HG02943 (cell line): ENCODE data around the gene PODNL1.

Source experiments
- ATAC-seq: cut with Tn5 transposase; IDR thresholded peaks from one replicate; pipeline ENCODE4 v1.9.1; 2021; ENCODE audit warnings: mild to moderate bottlenecking, low read depth, moderate library complexity; ENCODE audit not compliant: unreplicated experiment

Gene PODNL1

DNA sequence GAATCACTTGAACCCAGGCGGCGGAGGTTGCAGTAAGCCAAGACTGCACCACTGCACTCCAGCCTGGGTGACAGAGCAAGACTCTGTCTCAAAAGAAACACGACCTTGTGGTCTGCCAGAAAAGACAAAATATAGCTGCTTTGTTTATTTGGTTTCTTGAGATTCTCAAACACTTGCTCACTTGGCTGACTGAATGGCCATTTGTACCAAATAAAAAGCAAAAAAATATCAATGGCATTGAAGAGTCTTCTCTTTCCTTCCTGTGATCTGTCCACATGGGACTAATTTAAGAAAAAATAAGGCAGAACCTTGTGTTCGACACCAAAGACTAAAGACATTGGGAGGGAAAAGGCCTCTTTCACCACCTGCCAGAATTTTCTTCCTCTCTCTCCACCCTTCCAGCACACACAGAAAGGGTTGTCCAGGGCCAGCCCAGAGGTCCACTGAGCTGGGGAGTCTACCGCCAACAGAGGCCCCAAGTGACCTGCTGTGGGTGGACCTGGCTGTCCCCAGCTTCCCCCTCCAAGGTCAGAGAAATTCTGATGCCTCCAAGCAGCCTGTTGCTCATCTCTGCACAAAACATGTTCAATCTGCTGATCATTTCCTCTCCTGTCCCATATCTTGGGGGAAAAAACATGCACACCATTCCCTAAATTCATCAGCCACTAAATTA is 38.2 kb downstream of the PODNL1 start:
- ATAC-seq = no peak

DNA sequence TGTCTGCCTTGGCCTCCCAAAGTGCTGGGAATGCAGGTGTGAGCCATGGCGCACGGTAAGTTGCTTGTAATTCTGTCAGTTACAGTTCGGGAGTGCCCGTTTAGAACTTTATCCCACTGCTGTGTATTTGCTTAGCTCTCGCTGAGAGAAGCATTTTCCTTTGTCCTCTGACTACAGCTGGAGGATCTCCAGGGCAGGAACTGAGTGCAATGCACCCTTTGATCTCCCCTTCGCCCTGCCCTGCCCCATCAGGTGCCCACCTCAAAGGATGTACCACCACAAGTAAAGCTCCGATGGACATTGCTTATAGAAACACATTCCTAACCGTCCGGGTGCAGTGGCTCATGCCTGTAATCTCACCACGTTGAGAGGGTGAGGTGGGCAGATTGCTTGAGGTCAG is 38.8 kb downstream of the PODNL1 start:
- ATAC-seq = no peak

DNA sequence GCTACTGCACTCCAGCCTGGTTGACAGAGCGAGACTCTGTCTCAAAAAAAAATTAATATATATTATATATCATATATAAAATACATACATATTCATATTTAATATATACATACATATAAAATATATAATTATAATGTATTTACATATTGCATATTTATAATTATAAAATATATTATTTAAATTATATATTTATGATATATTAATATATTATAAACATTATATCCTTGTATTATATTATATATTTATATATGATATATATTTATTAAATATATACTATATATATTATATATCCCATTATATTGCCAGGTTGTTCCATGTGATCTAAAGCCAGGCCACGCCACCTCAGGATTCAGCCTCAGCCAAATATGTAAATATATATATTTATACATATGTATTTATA is 42.0 kb downstream of the PODNL1 start:
- no peak for ATAC-seq

DNA sequence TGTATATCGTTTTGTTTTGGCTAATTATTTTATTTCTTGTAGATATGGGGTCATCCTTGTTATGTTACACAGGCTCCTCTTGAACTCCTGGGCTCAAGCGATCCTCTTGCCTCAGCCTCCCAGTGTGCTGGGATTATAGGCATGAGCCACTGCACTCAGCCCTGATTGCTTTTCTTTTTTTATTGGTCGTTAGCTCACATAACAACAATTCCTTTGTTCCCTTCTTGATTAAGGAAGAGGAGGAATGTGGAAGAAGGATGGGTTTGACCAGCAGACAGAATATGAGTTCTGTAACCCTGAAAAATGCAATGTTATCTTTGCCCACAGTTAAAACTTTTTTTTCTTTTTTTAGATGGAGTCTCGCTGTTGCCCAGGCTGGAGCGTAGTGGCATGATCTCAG is 43.7 kb downstream of the PODNL1 start:
- no peak for ATAC-seq

DNA sequence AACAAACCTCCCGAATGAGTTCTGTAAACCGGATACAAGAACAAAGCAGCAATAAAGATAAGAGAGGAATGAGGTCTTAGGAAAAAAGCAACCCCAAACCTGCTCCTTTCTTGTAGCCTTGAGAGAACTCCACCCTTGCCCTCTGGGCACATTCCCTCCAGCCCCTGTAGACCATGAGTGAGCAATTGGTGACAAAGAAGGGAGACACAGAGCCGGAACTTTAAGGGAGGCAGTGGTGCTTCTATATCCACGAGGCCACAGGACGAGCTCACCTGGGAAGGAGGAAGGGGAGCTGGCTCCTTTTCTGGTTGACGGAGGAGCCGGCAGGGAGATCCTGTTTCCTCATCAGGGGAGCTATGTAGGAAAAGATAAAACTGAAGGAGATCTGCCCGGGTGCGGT is 45.3 kb downstream of the PODNL1 start:
- no peak for ATAC-seq

DNA sequence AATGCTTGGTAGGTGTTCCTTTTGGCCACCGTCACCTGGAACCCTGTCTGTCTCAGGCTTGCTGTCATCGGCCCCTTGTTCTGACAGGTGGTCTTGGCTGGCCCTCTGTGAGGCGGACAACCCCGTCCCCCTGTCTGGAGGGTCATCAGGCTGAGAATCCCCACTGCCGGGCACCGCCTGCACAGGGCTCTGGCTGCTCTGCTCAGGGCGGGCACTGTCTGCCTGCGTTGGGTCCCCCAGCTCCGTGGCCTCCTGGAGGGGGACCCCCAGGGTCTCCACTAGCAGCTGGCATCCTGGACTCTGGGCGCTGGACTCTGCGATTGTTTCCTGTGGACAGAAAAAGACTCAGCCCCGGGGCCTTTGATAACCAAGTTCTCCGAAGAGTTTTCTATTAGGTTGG is 48.1 kb downstream of the PODNL1 start:
- no peak for ATAC-seq

DNA sequence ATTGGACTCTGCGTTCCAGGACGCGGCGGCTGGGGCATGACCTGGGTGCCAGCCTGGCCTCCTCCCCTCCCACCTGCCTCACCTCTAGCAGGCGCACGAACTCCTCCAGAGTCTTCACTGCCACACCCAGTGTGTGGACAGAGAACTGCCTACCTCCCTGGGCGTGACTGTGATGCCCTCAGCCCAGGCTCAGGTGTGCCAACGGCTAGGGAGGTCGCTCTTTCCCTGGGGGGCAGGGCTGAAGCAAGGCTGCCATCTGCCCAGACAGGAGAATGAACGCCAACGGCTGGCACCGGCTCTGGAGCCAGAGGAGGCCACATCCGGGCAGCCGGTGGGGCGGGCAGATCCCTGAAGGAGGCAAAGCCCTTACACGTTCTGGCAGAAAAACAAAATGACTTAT is 49.9 kb downstream of the PODNL1 start:
- no peak for ATAC-seq

DNA sequence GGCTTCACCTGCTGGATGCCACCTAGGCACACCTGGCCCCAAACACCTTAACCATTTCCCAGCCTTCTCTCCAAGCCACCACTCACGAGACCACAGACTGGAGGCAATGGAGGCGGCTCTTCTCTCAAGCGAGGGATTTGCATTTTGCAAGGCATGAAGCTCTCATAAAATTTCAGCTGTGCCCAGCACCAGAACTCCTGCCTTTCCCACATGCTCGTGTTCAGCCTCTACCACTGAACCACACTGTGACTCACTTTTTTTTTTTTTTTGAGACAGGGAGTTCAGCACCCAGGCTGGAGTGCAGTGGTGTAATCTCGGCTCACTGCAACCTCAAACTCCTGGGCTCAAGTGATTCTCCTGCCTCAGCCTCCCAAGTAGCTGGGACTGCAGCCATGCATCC is 50.7 kb downstream of the PODNL1 start:
- ATAC-seq = no peak

DNA sequence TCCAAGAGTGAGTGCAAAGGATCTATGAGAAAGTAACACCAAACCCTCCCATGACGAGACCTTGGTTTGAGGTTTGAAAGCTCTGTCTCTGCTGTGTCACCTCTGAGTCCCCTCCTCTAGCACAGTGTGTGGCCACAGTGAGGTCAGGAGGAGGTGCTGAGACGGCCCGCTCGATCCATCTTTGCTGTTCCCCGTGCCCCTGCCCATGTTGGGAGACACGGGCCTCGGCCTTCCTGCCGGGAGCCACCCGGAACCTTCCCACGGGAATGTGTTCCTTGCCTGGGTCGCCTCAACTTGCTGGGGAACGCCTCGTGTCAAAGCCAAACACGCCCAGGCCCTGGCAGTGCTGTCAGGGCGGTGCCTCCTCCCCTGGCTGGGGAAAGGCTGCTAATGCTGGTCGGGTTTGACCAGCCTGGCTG is 51.2 kb downstream of the PODNL1 start:
- ATAC-seq = no peak

DNA sequence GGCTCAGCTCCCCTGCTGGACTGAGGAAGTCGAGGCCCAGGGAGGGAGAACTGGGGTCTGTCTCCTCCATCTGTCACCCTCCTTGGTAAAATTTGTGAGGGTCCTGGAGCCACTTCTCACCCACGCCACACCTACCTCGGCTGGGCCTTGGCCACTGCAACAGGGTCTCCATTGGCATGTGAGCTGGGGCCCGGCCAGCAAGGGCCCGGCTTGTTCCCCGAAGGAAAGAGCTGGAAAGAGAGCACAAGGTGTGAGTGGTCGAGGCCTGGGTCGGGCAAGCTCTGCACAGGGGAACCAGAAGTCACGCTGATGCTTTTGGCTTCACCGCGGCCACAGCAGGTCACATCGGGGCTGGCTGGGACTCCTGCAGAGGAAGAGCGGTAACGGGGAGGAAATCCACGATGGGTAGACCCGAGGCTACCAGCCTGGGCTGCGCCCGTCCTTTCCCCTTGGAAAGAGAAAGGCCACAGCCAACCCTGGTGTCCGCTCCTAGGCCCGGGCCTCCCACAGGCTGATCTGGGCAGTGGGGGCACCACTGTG is 52.3 kb downstream of the PODNL1 start:
- ATAC-seq = no peak

DNA sequence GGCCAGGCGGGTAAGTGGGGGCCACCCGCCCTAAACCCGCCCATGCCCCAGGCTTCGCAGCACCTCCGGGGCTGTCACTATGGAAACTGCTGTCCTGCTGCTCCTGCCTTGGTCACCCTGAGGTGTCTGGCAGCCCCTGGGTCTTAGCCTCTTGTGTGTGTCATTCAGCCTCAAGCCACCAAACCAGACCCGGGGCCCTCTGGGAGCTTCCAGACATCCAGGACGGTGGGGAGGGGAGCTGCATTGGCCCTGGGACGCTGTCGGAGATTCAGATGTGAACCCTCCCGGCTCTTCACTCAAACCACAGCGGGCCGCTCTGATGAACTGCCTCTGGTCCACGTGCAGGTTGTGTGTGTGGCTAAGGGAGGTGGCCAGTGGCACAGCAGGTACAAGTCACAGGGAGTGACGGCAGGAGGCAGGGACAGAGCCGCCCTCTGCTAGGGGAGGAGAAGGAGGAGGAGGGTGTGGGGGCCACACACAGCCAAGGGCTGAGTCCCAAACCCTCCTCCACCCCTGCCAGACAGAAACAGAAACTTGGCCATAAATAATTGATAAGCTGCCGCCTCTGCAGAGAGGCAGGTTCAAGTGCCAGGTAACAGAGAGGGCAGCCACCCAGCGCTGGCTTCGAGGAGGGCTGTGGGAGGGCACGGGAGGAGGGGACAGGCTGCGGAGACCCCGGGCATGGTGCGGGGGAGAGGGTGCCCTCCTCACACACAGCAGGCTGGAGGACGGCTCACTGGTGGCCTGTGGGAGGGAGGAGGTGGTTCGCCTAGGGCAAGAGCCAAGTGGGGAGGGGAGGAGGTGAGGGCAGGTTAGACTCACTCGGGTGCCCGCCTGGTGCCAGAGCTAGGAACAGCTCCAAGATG is 53.3 kb downstream of the PODNL1 start:
- no peak for ATAC-seq

DNA sequence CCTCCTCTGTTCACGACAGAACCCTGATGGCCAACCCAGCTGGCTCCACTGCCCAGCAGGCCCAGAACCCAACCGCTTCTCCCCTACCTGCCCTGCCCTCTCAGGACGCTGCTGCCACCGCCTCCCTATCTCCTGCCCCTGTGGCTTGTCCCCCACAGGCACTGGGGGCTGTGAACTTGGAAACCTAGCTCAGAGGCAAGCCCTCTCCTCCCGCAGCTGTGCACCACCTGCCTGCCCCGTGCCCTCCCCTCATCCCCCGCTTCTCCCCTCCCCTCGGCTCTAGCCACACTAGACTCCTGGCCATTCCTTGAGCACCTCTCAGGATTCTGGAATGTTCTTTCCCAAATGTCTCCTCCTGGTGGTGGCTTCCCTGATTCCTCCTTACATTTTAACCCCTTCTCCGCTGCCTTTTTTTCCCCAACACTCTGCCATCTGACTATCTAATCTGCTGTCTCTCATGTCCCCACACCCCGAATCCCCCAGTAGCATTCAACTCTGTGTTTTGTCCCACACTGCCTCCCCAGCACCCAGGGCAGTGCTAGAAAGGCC is 54.6 kb downstream of the PODNL1 start:
- no peak for ATAC-seq

DNA sequence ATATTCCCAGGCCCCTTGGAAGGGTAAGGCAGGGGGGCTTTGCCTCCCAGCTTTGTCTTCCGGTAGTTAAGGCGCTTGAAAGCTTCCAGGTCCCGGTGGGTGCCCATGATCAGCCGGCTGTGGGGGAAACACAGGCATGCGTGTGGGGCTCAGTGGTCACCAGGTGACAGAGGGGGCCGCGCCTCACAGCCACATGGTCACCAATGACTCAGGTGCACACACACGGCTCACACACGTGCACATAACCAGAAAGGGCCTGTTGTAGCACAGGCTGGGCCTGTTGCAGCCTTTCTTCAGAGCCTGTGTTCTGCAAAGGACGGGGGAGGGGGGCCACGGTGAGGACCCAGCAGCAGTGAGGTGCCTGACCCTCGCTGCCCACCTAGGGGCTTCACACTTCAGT is 55.4 kb downstream of the PODNL1 start:
- ATAC-seq = no peak

DNA sequence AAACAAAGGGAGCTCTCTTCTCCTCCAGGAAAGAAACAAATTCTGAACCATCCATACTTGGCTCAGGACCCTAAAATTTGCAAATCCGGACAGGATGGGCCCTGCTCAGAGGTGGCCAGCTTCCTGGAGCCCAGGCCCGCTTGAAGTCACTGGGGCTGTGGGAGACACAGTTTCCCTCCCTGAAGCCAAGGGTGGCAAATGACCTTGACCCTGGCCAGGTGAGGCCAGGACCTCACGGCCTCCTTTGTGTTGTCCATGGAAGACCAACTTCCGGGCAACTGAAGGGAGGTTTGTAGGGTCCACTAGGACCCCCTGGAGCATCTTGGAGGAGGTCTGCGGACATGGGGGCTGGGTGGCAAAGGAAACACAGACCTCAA is 55.8 kb downstream of the PODNL1 start:
- ATAC-seq = no peak

DNA sequence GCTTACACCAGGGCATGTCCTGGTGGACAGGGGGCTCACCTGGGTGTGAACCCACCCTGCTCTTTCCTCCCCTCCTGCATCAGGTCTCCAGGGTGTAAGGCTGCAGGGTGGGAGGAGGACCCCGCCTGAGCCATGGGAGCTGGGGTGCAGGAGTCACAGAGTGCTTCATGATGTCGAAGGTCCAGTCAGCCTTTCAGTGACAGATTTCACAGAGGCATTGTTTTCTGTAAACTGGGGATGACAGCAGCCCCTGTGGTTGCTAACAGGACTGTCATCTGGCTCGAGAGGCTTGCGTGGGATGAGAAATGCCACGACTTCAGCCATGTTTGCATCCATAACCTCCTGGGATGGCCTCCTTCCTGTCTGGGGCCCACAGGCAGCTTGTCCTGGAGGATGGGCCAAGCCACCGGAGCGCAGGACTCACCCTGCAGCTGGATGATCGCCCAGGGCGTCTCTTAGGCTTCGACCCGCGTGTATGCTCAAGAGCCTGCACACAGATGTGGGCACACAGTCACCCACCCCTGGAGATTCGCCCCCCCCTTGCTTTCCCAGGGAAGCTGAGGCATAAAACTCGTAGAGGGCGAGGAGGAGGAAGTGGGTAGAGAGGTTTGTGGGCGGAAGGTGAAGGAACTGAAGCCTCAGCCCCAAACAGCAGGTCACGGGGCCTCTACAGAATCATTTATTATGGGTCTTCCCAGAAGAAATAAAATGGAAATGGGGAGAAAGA is 56.4 kb downstream of the PODNL1 start:
- no peak for ATAC-seq

DNA sequence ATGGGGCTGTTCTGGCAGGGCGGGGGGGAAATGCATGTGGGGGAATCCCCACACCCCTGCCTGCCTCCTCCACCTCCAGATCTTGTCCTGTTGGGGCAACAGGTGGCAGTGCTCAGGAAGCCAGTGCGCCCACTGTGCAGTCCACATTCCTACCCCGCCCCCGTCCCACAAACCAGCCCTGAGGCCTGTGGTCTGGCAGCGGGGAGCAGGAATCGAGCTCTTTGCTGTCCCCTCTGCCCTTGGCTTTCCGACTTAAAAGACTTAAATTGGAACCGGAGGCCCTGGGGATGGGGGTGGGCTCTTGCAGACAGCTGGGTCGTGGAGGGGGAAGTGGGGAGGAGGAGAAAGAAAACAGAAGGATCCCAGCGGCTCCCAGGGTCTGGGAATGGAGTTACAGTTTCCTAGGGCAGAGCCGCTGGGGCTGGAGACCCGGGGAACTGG is 56.9 kb downstream of the PODNL1 start:
- no peak for ATAC-seq
